ENCODE results near the gene SLC12A9.
"Not testable (repeated sequence)": the region's sequence is repeated elsewhere in the genome, so short reads cannot be mapped to it uniquely, and the experiment has no call there.

SLC12A9 gene

GRCh38 chr7:100852048-100852872 is at the start of gene SLC12A9:
SLC12A9 (plus strand) TSS chr7:100852713; CDS start chr7:100854198, 1,485 bp downstream.
- peak; percentile 90 for DNase-seq

GRCh38 chr7:100802951-100803350 is 49.6 kb upstream of the SLC12A9 start:
- no peak for DNase-seq

GRCh38 chr7:100803398-100804161 is 48.9 kb upstream of the SLC12A9 start:
- DNase-seq: peak; percentile 57

- no peak for DNase-seq
These were observed 47.7 kb upstream of the SLC12A9 start for GRCh38 chr7:100804681-100805431.

GRCh38 chr7:100806276-100806675 is 46.2 kb upstream of the SLC12A9 start:
- DNase-seq: no peak

GRCh38 chr7:100806883-100807282 is 45.6 kb upstream of the SLC12A9 start:
- DNase-seq: not testable (repeated sequence)

- no peak for DNase-seq
These were observed 44.1 kb upstream of the SLC12A9 start for GRCh38 chr7:100808354-100808875.

- DNase-seq: no peak
These were observed 41.0 kb upstream of the SLC12A9 start for GRCh38 chr7:100811480-100811879.

- DNase-seq: no peak
These were observed 39.8 kb upstream of the SLC12A9 start for GRCh38 chr7:100812729-100813128.

GRCh38 chr7:100816515-100816914 is 36.0 kb upstream of the SLC12A9 start:
- not testable (repeated sequence) for DNase-seq

GRCh38 chr7:100817097-100817496 is 35.4 kb upstream of the SLC12A9 start:
- DNase-seq: no peak

- DNase-seq: no peak
These were observed 34.1 kb upstream of the SLC12A9 start for GRCh38 chr7:100818366-100818765.

GRCh38 chr7:100818825-100819224 is 33.7 kb upstream of the SLC12A9 start:
- no peak for DNase-seq

- no peak for DNase-seq
These were observed 32.9 kb upstream of the SLC12A9 start for GRCh38 chr7:100819586-100819985.

- no peak for DNase-seq
These were observed 30.0 kb upstream of the SLC12A9 start for GRCh38 chr7:100822236-100823139.

- no peak for DNase-seq
These were observed 29.4 kb upstream of the SLC12A9 start for GRCh38 chr7:100823140-100823525.

GRCh38 chr7:100823534-100823933 is 29.0 kb upstream of the SLC12A9 start:
- DNase-seq: no peak

- DNase-seq: no peak
These were observed 27.9 kb upstream of the SLC12A9 start for GRCh38 chr7:100824499-100825214.

GRCh38 chr7:100825215-100825671 is 27.3 kb upstream of the SLC12A9 start:
- DNase-seq: no peak

- no peak for DNase-seq
These were observed 26.6 kb upstream of the SLC12A9 start for GRCh38 chr7:100825751-100826513.

Data from stimulated activated CD8-positive, alpha-beta memory T cell treated with anti-CD3 and anti-CD28 coated beads, Interleukin-4, amount 100 ng/mL, for 48 hours (primary cell).